DND-41 (cell line): ENCODE measurements around the gene CHST10.
"Not testable (repeated sequence)": the region's sequence is repeated elsewhere in the genome, so short reads cannot be mapped to it uniquely, and the experiment has no call there.

Experiments
- ATAC-seq: fragments of 200-7000 bp; cut with Tn5 transposase; 3 replicates; pipeline ENCODE4 v1.9.1; 2021; ENCODE audit warnings: low read depth; ENCODE audit not compliant: insufficient read depth
- DNase-seq: peaks from one replicate; pipeline ENCODE4 v3.0.0-alpha.2; 2020
- H2AFZ ChIP-seq: 2 replicates; pipeline ENCODE4 v1.6.0; 2012; ENCODE audit warnings: low read depth, low read length
- H3K27ac ChIP-seq: 2 replicates; pipeline ENCODE4 v1.5.1; 2012; ENCODE audit warnings: low read length, inconsistent platforms
- H3K27me3 ChIP-seq: fragments of 200-600 bp; sonication (generic); 2 replicates; pipeline ENCODE4 v1.6.0; 2012; ENCODE audit warnings: low read length, mild to moderate bottlenecking, inconsistent platforms; ENCODE audit not compliant: insufficient read depth, poor library complexity
- H3K36me3 ChIP-seq: 2 replicates; pipeline ENCODE4 v1.5.1; 2012; ENCODE audit warnings: low read length, inconsistent platforms; ENCODE audit not compliant: insufficient read depth
- H3K4me1 ChIP-seq: 2 replicates; pipeline ENCODE4 v1.5.1; 2012; ENCODE audit warnings: mild to moderate bottlenecking, low read length; ENCODE audit not compliant: insufficient read depth
- H3K4me2 ChIP-seq: 2 replicates; pipeline ENCODE4 v1.6.0; 2012; ENCODE audit warnings: mild to moderate bottlenecking, moderate library complexity, low read length, inconsistent platforms; ENCODE audit not compliant: insufficient read depth
- H3K4me3 ChIP-seq, 2 experiments: fragments of 200-600 bp in 1 of 2; shearing (Covaris generic) in 1 of 2; 2 replicates each; pipeline ENCODE4 v1.5.1; 2012 to 2016; ENCODE audit warnings: inconsistent platforms in 2 of 2, low read length in 2 of 2, mild to moderate bottlenecking in 2 of 2, low read depth in 1 of 2, moderate library complexity in 1 of 2
- H3K79me2 ChIP-seq: 2 replicates; pipeline ENCODE4 v1.6.0; 2012; ENCODE audit warnings: low read length, inconsistent platforms; ENCODE audit not compliant: insufficient read depth
- H3K9ac ChIP-seq: 2 replicates; pipeline ENCODE4 v1.6.0; 2012; ENCODE audit warnings: low read depth, mild to moderate bottlenecking, inconsistent platforms, low read length, moderate library complexity
- H3K9me3 ChIP-seq: 2 replicates; pipeline ENCODE4 v1.5.1; 2012; ENCODE audit warnings: low read length, moderate library complexity, mild to moderate bottlenecking, inconsistent platforms; ENCODE audit not compliant: insufficient read depth, severe bottlenecking
- H4K20me1 ChIP-seq: 2 replicates; pipeline ENCODE4 v1.6.0; 2012; ENCODE audit warnings: low read length; ENCODE audit not compliant: insufficient read depth
- CTCF ChIP-seq: IDR thresholded peaks from 2 replicates; pipeline ENCODE4 v1.5.1; 2012; ENCODE audit warnings: borderline replicate concordance, low read length, moderate library complexity, mild to moderate bottlenecking; ENCODE audit not compliant: poor library complexity, severe bottlenecking; ENCODE audit errors: extremely low read depth
- EZH2 ChIP-seq: IDR thresholded peaks from 3 replicates; pipeline ENCODE4 v1.6.1; 2012; ENCODE audit warnings: borderline replicate concordance, low read depth, mild to moderate bottlenecking, moderate library complexity, low read length, inconsistent platforms; ENCODE audit not compliant: severe bottlenecking

CHST10 gene

GRCh38 chr2:100359576-100359975 is 57.9 kb downstream of the CHST10 start:
- H3K36me3 ChIP-seq: no peaks in the 10 kb centered on the region
- no peak overlapping the region for H3K27ac ChIP-seq
- H3K4me1 ChIP-seq: no peaks in the 10 kb centered on the region
- no peaks in the 10 kb centered on the region for H3K27me3 ChIP-seq
- no peaks in the 10 kb centered on the region for H3K79me2 ChIP-seq
- H3K9me3 ChIP-seq: peaks cover 7% of the 10 kb centered on the region
- no peak overlapping the region for H3K4me3 ChIP-seq
- H4K20me1 ChIP-seq: no peaks in the 10 kb centered on the region
- TF ChIP-seq EZH2 (no peak), CTCF (no peak)
- DNase-seq (no peak), ATAC-seq (no peak)
- no peak overlapping the region for H3K4me2 ChIP-seq
- no peak overlapping the region for H3K9ac ChIP-seq
- no peak overlapping the region for H2AFZ ChIP-seq

GRCh38 chr2:100358554-100358953 is 58.9 kb downstream of the CHST10 start:
- ATAC-seq (no peak), DNase-seq (no peak)
- H3K4me2 ChIP-seq: no peak overlapping the region
- H3K4me3 ChIP-seq: no peak overlapping the region
- H3K9ac ChIP-seq: no peak overlapping the region
- TF ChIP-seq CTCF (no peak), EZH2 (no peak)
- no peak overlapping the region for H3K27ac ChIP-seq
- H3K79me2 ChIP-seq: no peaks in the 10 kb centered on the region
- H2AFZ ChIP-seq: no peak overlapping the region
- H3K27me3 ChIP-seq: no peaks in the 10 kb centered on the region
- no peaks in the 10 kb centered on the region for H4K20me1 ChIP-seq
- no peaks in the 10 kb centered on the region for H3K36me3 ChIP-seq
- H3K9me3 ChIP-seq: peaks cover 7% of the 10 kb centered on the region
- no peaks in the 10 kb centered on the region for H3K4me1 ChIP-seq

GRCh38 chr2:100352521-100352920 is 64.9 kb downstream of the CHST10 start:
- H3K27ac ChIP-seq: no peak overlapping the region
- H3K9ac ChIP-seq: no peak overlapping the region
- no peak overlapping the region for H3K4me2 ChIP-seq
- no peak for TF ChIP-seq EZH2
- no peak for TF ChIP-seq CTCF
- no peaks in the 10 kb centered on the region for H3K9me3 ChIP-seq
- H3K4me3 ChIP-seq: no peak overlapping the region
- no peaks in the 10 kb centered on the region for H3K79me2 ChIP-seq
- H2AFZ ChIP-seq: no peak overlapping the region
- H4K20me1 ChIP-seq: no peaks in the 10 kb centered on the region
- H3K36me3 ChIP-seq: no peaks in the 10 kb centered on the region
- no peaks in the 10 kb centered on the region for H3K4me1 ChIP-seq
- H3K27me3 ChIP-seq: no peaks in the 10 kb centered on the region
- no peak for DNase-seq
- no peak for ATAC-seq

GRCh38 chr2:100350661-100351185 is 66.7 kb downstream of the CHST10 start:
- no peak for TF ChIP-seq CTCF
- TF ChIP-seq EZH2: no peak
- no peaks in the 10 kb centered on the region for H3K27me3 ChIP-seq

GRCh38 chr2:100345144-100345543 is 72.3 kb downstream of the CHST10 start:
- ATAC-seq, H3K4me2 ChIP-seq: not testable (repeated sequence)

More at GRCh38 chr2:100350661-100351185, 66.7 kb downstream of the CHST10 start:
- Histone ChIP-seq H3K36me3 (no peaks in the 10 kb centered on the region), H4K20me1 (no peaks in the 10 kb centered on the region), H3K4me1 (no peaks in the 10 kb centered on the region), H3K4me3 (no peak overlapping the region), H2AFZ (no peak overlapping the region), H3K27ac (no peak overlapping the region), H3K4me2 (no peak overlapping the region), H3K79me2 (no peaks in the 10 kb centered on the region), H3K9ac (no peak overlapping the region), H3K9me3 (no peaks in the 10 kb centered on the region)
- DNase-seq (no peak), ATAC-seq (no peak)

More at GRCh38 chr2:100345144-100345543, 72.3 kb downstream of the CHST10 start:
- not testable (repeated sequence) for H3K4me1 ChIP-seq, H2AFZ ChIP-seq, H3K27me3 ChIP-seq, DNase-seq, H3K36me3 ChIP-seq, H3K9ac ChIP-seq, H4K20me1 ChIP-seq, H3K79me2 ChIP-seq, H3K9me3 ChIP-seq, H3K27ac ChIP-seq, H3K4me3 ChIP-seq
